Activated CD8-positive, alpha-beta memory T cell treated with anti-CD3 and anti-CD28 coated beads, Interleukin-2, amount 50 U/mL, for 24 hours (primary cell): ENCODE results near the gene SASH1.
"Not testable (repeated sequence)": the region's sequence is repeated elsewhere in the genome, so short reads cannot be mapped to it uniquely, and the experiment has no call there.

ENCODE experiments used
- DNase-seq: peaks from one replicate; pipeline ENCODE4 v3.0.0-alpha.2; 2020; ENCODE audit errors: extremely low read depth

SASH1 gene

DNA sequence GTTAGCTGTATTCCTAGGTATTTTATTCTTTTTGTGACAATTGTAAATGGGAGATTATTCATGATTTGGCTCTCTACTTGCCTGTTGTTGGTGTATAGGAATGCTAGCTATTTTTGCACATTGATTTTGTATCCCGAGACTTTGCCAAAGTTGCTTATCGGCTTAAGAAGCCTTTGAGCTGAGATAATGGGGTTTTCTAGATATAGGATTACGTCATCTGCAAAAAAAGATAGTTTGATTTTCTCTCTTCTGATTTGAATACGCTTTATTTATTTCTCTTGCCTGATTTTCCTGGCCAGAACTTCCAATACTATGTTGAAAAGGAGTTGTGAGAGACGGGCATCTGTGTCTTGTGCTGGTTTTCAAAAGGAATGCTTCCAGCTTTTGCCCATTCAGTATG is 241.0 kb downstream of the SASH1 start:
- no peak for DNase-seq

DNA sequence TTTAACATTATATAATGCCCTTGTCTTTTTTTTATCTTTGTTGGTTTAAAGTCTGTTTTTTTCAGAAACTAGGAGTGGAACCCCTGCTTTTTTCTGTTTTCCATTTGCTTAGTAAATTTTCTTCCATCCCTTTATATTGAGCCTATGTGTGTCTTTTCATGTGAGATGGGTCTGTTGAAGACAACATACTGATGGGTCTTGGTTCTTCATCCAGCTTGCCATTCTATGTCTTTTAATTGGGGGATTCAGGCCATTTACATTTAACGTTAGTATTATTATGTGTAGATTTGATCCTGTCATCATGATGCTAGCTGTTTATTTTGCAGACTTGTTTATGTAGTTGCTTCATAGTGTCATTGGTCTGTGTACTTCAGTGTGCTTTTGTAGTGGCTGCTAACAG is 243.0 kb downstream of the SASH1 start:
- not testable (repeated sequence) for DNase-seq

DNA sequence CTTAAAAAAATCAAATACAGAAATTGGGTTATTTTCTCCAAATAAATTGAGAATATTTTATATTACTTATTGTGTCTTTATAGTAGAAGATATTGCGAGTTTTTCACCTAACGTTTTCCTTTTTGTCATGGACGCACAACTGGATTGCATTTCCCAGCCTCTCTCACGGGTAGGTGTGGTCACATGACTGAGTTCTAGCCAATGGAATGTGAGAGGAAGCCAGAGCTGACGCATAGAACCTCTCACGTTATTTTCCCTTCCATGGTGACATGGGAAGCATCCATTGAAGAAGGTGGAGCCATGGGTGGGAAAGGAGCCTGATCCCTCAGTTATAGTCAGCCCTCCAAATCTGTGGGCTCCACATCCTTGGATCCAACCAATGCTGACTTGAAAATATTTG is 248.2 kb downstream of the SASH1 start:
- no peak for DNase-seq

DNA sequence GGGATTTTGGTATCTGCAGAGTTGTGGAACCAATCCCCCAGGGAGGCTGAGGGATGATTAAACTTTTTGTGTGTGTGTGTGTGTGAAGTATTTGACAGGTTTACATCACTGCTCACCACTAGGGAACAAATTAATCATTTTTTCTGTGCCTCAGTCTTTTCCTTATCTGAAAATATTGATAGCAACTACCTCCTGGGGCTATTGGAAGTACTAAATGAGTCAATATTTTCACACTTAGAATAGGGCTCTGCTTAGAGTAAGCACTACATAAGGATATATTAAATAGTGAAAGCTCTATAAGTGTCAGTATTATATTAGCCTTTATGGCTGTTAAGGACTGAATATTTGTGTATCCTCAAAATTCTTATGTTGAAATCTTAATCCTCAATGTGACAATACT is 249.0 kb downstream of the SASH1 start:
- DNase-seq, result no peak

DNA sequence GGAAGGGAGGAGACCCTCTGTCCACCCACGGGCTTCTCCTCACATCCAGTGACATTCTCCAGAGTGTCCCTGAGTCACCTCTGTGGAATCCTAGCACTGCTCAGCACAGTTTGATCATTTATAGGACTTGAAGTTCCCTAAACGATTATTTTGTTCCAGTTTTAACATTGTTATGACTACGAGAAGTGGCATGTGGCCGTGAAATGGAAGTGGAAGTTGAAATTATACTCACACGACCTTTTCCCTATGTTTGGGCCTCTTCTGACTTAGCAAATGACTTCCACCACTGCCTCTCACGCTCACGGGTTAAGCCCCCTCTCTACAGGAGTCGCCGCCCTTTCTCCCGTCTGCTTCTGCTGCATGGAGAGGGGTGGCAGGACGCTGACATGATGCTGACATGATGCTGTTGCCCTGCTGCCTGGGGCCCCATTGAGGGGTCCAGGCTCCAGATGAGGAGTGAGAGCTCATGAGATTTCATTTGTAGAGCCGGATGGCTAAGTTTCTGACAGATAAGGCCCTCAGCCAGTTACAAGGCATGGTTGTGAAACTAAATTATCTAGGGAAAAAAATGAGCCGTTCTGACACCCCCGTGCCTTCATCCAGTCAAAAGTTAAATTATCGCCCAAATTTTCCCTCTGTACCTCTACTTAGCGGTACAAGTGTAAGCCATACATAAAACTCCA is 250.6 kb downstream of the SASH1 start:
- DNase-seq, result no peak

DNA sequence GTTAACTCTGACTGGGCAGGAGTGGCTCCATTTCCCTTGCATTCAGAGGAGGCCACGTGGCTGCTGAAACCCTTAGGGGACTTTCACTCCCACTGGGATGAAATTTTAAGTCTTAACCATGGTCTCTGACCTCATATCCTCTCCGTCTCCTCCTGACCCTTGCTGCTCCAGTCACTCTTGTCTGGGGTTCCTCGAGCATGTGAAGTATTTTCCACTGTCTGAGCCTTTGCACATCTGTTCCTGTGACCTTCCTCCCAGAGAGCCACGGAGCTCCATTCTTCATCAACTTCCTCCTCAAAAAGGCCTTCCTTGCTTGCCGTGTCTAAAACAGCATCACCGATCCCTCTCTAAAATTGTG is 251.2 kb downstream of the SASH1 start:
- no peak for DNase-seq

DNA sequence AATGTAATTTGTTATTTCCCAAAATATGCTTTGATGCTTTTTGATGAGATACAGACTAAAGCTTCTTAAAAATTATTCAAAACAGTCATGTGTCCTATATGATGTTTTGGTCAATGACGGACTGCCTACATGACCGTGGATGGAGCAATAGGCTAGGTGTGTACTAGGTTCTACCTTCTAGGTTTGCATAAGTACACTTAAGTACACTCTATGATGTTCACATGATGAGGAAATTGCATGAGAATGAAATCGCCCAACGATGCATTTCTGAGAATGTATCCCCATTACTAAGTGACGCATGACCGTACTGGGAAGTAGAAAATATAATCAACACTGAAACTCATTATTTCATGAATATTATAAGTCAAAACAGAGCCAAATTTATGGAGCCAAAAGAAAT is 252.9 kb downstream of the SASH1 start:
- DNase-seq, result no peak

DNA sequence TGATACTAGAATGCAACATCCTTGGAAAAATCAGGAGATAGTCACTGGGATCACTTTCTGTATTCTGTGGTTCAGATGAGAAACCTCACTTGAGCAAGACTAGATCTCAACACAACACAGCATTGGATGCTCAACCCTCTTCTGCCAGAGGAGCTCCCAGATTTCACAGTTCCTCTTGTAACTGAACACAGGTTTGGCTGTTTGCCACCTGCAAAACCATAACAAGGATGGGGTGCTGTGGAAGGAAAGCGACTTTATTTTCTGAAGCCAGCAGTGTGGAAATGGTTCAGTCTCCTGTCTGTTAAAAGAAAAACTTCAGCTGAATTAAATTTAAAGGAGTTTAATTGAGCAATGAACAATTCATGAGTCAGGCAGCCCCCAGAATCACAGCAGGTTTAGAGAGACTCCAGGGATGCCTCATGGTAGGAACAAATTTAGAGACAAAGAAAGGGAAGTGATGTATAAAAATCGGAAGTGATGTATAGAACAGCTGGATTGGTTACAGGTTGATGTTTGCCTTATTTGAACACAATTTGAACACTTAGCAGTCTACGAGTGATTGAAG is 254.3 kb downstream of the SASH1 start:
- DNase-seq, result no peak

DNA sequence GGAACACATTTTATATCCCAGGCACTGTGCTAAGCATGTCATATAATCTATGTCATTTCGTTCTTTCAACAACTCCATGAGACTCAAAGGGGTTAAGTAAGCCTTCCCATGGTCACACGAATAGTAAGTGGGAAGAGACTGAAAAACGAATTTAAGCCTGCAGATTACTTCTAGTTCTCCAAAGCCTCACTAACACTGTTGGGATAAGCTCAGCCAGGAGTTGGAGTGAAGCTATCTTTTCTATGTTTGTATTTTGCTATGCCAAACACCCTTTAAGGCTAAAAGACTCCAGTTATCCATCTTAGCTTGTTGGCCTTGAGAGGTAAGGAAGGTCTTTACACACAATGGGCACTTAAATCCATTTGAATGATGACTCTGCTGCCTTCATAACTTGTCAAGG is 256.1 kb downstream of the SASH1 start:
- no peak for DNase-seq

DNA sequence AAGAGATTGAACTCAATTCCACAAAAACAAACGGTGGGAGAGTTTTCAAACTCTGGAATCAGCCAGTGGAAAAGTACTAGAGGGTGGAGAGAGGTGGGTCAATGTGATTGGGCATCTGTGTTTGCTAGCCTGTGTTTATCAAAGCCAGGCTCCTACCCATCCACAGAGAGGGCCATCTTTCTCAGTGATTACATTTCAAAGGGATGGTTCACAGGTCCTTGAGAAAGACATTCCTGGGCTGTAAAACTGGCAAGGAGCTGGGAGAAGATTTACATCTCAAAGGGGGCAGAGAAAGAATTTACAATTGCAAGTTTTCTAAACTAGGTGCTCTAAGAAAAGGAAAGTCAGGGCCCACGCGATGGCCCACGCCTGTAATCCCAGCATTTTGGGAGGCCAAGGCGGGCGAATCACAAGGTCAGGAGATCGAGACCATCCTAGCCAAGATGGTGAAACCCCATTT is 257.4 kb downstream of the SASH1 start:
- DNase-seq, result no peak
